SK-N-MC (cell line): ENCODE data around the gene BMPR1B.

Source experiments
- EZH2 ChIP-seq: fragments of 200-600 bp; sonication (generic); IDR thresholded peaks from one replicate; pipeline ENCODE4 v1.6.1; 2017; ENCODE audit warnings: antibody characterized with exemption
- FOXP2 ChIP-seq: optimal IDR thresholded peaks from 2 replicates; pipeline ENCODE3; 2011; ENCODE audit warnings: mild to moderate bottlenecking, moderate library complexity; ENCODE audit not compliant: insufficient read depth; ENCODE audit errors: extremely low read length, control extremely low read depth
- POLR2AphosphoS5 ChIP-seq: IDR thresholded peaks from 2 replicates; pipeline ENCODE4 v1.6.1; 2012; ENCODE audit warnings: mild to moderate bottlenecking, low read depth, low read length, borderline replicate concordance

GRCh38 chr4:94954251-94954650 is 196.5 kb downstream of the BMPR1B start:
- no peak for TF ChIP-seq EZH2
- no peak for TF ChIP-seq POLR2AphosphoS5
- no peak for TF ChIP-seq FOXP2
